Thyroid gland (tissue), 4 donors: ENCODE measurements around the gene LHPP.

Source experiments
- CTCF ChIP-seq, 6 experiments: fragments of 200-600 bp in 3 of 6; fragments of 450-650 bp in 3 of 6; sonication (generic) in 3 of 6; IDR thresholded peaks; one replicate each; pipeline ENCODE4 v1.5.1; 2016 to 2019; ENCODE audit warnings: antibody characterized with exemption in 6 of 6, mild to moderate bottlenecking in 2 of 6, inconsistent platforms in 1 of 6, moderate library complexity in 1 of 6
- POLR2A ChIP-seq, 2 donors: fragments of 450-650 bp; IDR thresholded peaks; one replicate each; pipeline ENCODE4 v1.6.1; 2017; ENCODE audit warnings: antibody characterized with exemption in 2 of 2, mild to moderate bottlenecking in 2 of 2, moderate library complexity in 1 of 2

- peak in 1 of 6 experiments; percentile 6 for TF ChIP-seq CTCF (IDR thresholded peaks at IDR 0.05)
- TF ChIP-seq POLR2A (IDR thresholded peaks at IDR 0.05): no peak
Measured at GRCh38 chr10:124482236-124482800, 20.7 kb downstream of the LHPP start.
